K562 (cell line): Measurements from ENCODE around the gene BTBD17. TPM values are rescaled to one million over a fixed set of nuclear protein-coding genes. Genes with fewer than 3 reads are reported as not detected.

ENCODE experiments used
- ATAC-seq: fragments of 200-7000 bp; cut with Tn5 transposase; 3 replicates; pipeline ENCODE4 v1.9.1; 2020; ENCODE audit warnings: moderate library complexity
- BruUV-seq: library from RNA; stranded (reverse); fragments of 400-500 nt; replicated peaks from 2 replicates; lab custom pipeline; 2021; lab: Mats Ljungman, UMichigan
- CTCF ChIA-PET: fragments of 300-600 bp; formaldehyde crosslinking; extraction: SDS; loops from one replicate; lab custom pipeline; 2021; ENCODE audit warnings: low intra/inter-chr PET ratio; lab: Yijun Ruan, JAX
- POLR2A ChIA-PET: fragments of 300-600, 350-650 bp; sonication (Branson Sonifier 250); formaldehyde crosslinking; extraction: SDS; loops from one replicate; lab custom pipeline; 2021; ENCODE audit warnings: antibody characterized with exemption, inconsistent platforms; lab: Yijun Ruan, JAX
- DNase-seq, 4 experiments: peaks; one replicate each; pipeline versions ENCODE4 v3.0.0 to v3.0.0-alpha.2; 2011 to 2018; ENCODE audit warnings: low spot score in 3 of 4, mixed read lengths in 3 of 4; ENCODE audit errors: extremely low read depth in 1 of 4
- FAIRE-seq: peaks from 2 replicates; lab custom pipeline; 2011; peaks lifted over from hg19 to GRCh38; lab: Jason Lieb, UNC
- H2AFZ ChIP-seq: 2 replicates; pipeline ENCODE4 v1.6.0; 2011; ENCODE audit warnings: low read depth, low read length, control low read depth, inconsistent platforms
- H3K27ac ChIP-seq: fragments of 200-600 bp; 3 replicates; pipeline ENCODE4 v1.8.0; 2011; ENCODE audit warnings: low read depth, mild to moderate bottlenecking, control low read depth, inconsistent platforms, low read length, moderate library complexity, mixed read lengths; ENCODE audit errors: extremely low read depth
- H3K27me3 ChIP-seq, 2 experiments: fragments of 300-600 bp in 1 of 2; 2 replicates in 1 of 2; 3 replicates in 1 of 2; pipeline versions ENCODE4 v1.6.0 to v1.8.0; 2011; ENCODE audit warnings: inconsistent platforms in 2 of 2, low read length in 2 of 2, mild to moderate bottlenecking in 1 of 2, mixed read lengths in 1 of 2, moderate library complexity in 1 of 2; ENCODE audit not compliant: control insufficient read depth in 2 of 2, insufficient read depth in 2 of 2
- H3K36me3 ChIP-seq: fragments of 300-600 bp; 3 replicates; pipeline ENCODE4 v1.8.0; 2011; ENCODE audit warnings: mild to moderate bottlenecking, low read length, inconsistent platforms; ENCODE audit not compliant: control insufficient read depth, insufficient read depth
- H3K4me1 ChIP-seq, 2 experiments: fragments of 200-600 bp in 1 of 2; replicated peaks in 1 of 2; 2 replicates in 1 of 2; 3 replicates in 1 of 2; pipeline versions ENCODE4 v1.5.1 to v1.8.0; 2011; ENCODE audit warnings: inconsistent platforms in 2 of 2, low read length in 2 of 2, mild to moderate bottlenecking in 1 of 2, mixed read lengths in 1 of 2, moderate library complexity in 1 of 2; ENCODE audit not compliant: control insufficient read depth in 2 of 2, insufficient read depth in 2 of 2
- H3K4me2 ChIP-seq: 2 replicates; pipeline ENCODE4 v1.6.1; 2011; ENCODE audit warnings: low read length, control low read depth, inconsistent platforms, mixed read lengths; ENCODE audit not compliant: insufficient read depth
- H3K4me3 ChIP-seq: fragments of 200-600 bp; sonication (generic), shearing (Covaris generic); 2 replicates; pipeline ENCODE4 v1.5.1; 2016; ENCODE audit warnings: control low read depth, inconsistent platforms
- H3K79me2 ChIP-seq: fragments of 200-600 bp; 3 replicates; pipeline ENCODE4 v1.8.0; 2011; ENCODE audit warnings: low read length, inconsistent platforms; ENCODE audit not compliant: control insufficient read depth, insufficient read depth
- H3K9ac ChIP-seq, 2 experiments: 2 replicates each; pipeline versions ENCODE4 v1.6.0 to v1.6.1; 2011; ENCODE audit warnings: low read depth in 2 of 2, low read length in 2 of 2, control low read depth in 1 of 2, inconsistent platforms in 1 of 2, mild to moderate bottlenecking in 1 of 2, mixed read lengths in 1 of 2; ENCODE audit not compliant: insufficient read depth in 1 of 2
- H3K9me1 ChIP-seq: one replicate; pipeline ENCODE4 v1.6.0; 2011; ENCODE audit warnings: inconsistent platforms, mild to moderate bottlenecking, low read length, moderate library complexity; ENCODE audit not compliant: control insufficient read depth, insufficient read depth
- H3K9me3 ChIP-seq: replicated peaks from 2 replicates; pipeline ENCODE4 v1.5.1; 2011; ENCODE audit warnings: low read depth, low read length, inconsistent platforms; ENCODE audit not compliant: control insufficient read depth, insufficient read depth
- H4K20me1 ChIP-seq: replicated peaks from 2 replicates; pipeline ENCODE4 v1.6.1; 2011; ENCODE audit warnings: low read length, inconsistent platforms, mixed read lengths; ENCODE audit not compliant: control insufficient read depth, insufficient read depth
- CLOCK ChIP-seq: fragments of 250-450 bp; sonication (Bioruptor Pico); IDR thresholded peaks from 2 replicates; pipeline ENCODE4 v1.4.0; 2020; ENCODE audit warnings: mild to moderate bottlenecking, moderate library complexity, borderline replicate concordance
- FOXA3 ChIP-seq, 2 experiments: fragments of 450-650 bp in 1 of 2; sonication (generic) in 1 of 2; formaldehyde crosslinking; IDR thresholded peaks in 1 of 2; conservative IDR thresholded peaks in 1 of 2; 2 replicates each; pipeline versions ENCODE4 v1.4.0 to v1.8.0; 2020 to 2022; ENCODE audit warnings: mild to moderate bottlenecking in 2 of 2, missing genetic modification reagents in 1 of 2
- HDAC8 ChIP-seq: fragments of 450-650 bp; IDR thresholded peaks from 2 replicates; pipeline ENCODE4 v1.6.1; 2016; ENCODE audit warnings: mild to moderate bottlenecking, missing genetic modification characterization, moderate library complexity, missing compliant biosample characterization
- ILK ChIP-seq: fragments of 450-650 bp; IDR thresholded peaks from 2 replicates; pipeline ENCODE4 v1.6.1; 2016; ENCODE audit warnings: missing genetic modification characterization, low read depth, mild to moderate bottlenecking, missing compliant biosample characterization, moderate library complexity, borderline replicate concordance
- KLF16 ChIP-seq: IDR thresholded peaks from 2 replicates; pipeline ENCODE4 v1.6.1; 2016; ENCODE audit warnings: antibody characterized with exemption
- SMARCB1 ChIP-seq: IDR thresholded peaks from 2 replicates; pipeline ENCODE4 v1.6.1; 2011; ENCODE audit warnings: improper control_type of control experiment, low read depth; ENCODE audit not compliant: insufficient read length
- ZKSCAN8 ChIP-seq: fragments of 200-800 bp; sonication (Bioruptor generic); IDR thresholded peaks from 2 replicates; pipeline ENCODE4 v1.6.1; 2016; ENCODE audit warnings: missing genetic modification characterization, missing compliant biosample characterization
- ZNF609 ChIP-seq: sonication (generic); formaldehyde crosslinking; IDR thresholded peaks from 2 replicates; pipeline ENCODE4 v1.8.1; 2023; ENCODE audit warnings: missing genetic modification reagents, mild to moderate bottlenecking, borderline replicate concordance
- ZNF639 ChIP-seq, 2 experiments: fragments of 200-800 bp in 1 of 2; sonication (Bioruptor generic) in 1 of 2; sonication (generic) in 1 of 2; formaldehyde crosslinking in 1 of 2; IDR thresholded peaks in 1 of 2; conservative IDR thresholded peaks in 1 of 2; 2 replicates each; pipeline versions ENCODE4 v1.5.0 to v1.6.1; 2016 to 2020; ENCODE audit warnings: missing compliant biosample characterization in 1 of 2, missing genetic modification characterization in 1 of 2, missing genetic modification reagents in 1 of 2
- ZNF717 ChIP-seq: fragments of 250-450 bp; sonication (Bioruptor Pico); IDR thresholded peaks from 2 replicates; pipeline ENCODE4 v1.5.0; 2021
- WGBS: fragments of 100-300 bp; shearing (Covaris generic); methylation state at CpG from one replicate; pipeline ENCODE4 v1.1.6; 2016; ENCODE audit warnings: low coverage, mixed read lengths; ENCODE audit not compliant: insufficient coverage; ENCODE audit errors: missing lambda C conversion rate; 5-methylcytosine and 5-hydroxymethylcytosine counted together
- in situ Hi-C: fragments of 300-500 bp; cut with MboI; formaldehyde crosslinking; loops from 4 replicates; pipeline ENCODE4 v1.15.0; 2018; ENCODE audit warnings: inconsistent platforms, mixed read lengths
- intact Hi-C: fragments of 100-400 bp; cut with micrococcal nuclease; formaldehyde crosslinking; loops from 2 replicates; pipeline ENCODE4 v1.14.2; 2022
- polyA plus RNA-seq, 8 experiments: library from polyadenylated mRNA; depleted of rRNA in 4 of 8; stranded (reverse) in 5 of 8; unstranded in 3 of 8; fragments of >200 nt; fragmentation: Nextera tagmentation in 2 of 8; fragmentation: Illumina TruSeq in 1 of 8; extraction: Ambion mirVana in 2 of 8; extraction: Trizol in 1 of 8; gene quantifications; 2 replicates each; pipeline versions ENCODE4 v1.2.1 to v1.2.3, GENCODE V29; 2011 to 2014; ENCODE audit warnings: inconsistent platforms in 1 of 8, missing spikeins in 1 of 8
- total RNA-seq, 7 experiments: library from RNA; depleted of rRNA in 6 of 7; stranded (reverse); fragments of >200 nt in 6 of 7; fragmentation: Illumina TruSeq in 2 of 7; extraction: Trizol in 2 of 7; gene quantifications; 2 replicates each; pipeline versions ENCODE4 v1.2.1 to v1.2.3, GENCODE V29; 2011 to 2021; ENCODE audit warnings: low replicate concordance in 1 of 7

BTBD17 gene
- total and polyA plus RNA-seq, 9 of the 15 experiments (the other 6 are each of a cell fraction or from before 2014, with no cell fraction given), result not detected

- TF ChIP-seq CLOCK, result no peak
Observed at GRCh38 chr17:74337834-74338500, 23.7 kb downstream of the BTBD17 start (continued).

GRCh38 chr17:74336307-74336706 is 25.4 kb downstream of the BTBD17 start:
- Histone ChIP-seq H3K4me3 (no peak overlapping the region), H3K36me3 (no peaks in the 10 kb centered on the region), H3K4me2 (no peak overlapping the region), H3K27ac (no peak overlapping the region), H3K9me3 (no peaks in the 10 kb centered on the region), H2AFZ (no peak overlapping the region), H3K79me2 (no peaks in the 10 kb centered on the region), H4K20me1 (peaks cover 8% of the 10 kb centered on the region), H3K9me1 (no peaks in the 10 kb centered on the region), H3K4me1 (peaks cover 12 to 21% of the 10 kb centered on the region in 2 experiments), H3K9ac (no peak overlapping the region), H3K27me3 (peaks cover 2 to 38% of the 10 kb centered on the region in 2 experiments; a peak in 3 of 5 replicates)
- intact Hi-C loops (no loop called here), in situ Hi-C loops (no loop called here)
- FAIRE-seq (no peak), ATAC-seq (no peak), DNase-seq (no peak)
- WGBS, result 6% methylated on average over 7 of the region's 7 CpGs
- no TSS peak for BruUV-seq
- POLR2A ChIA-PET, result interaction anchor here (0.6 to 0.9 kb wide), 3 partner anchors 123 to 203 kb away, joined by 3 to 4 read pairs (median 3); partner anchors contain the start of gene TTYH2
- CTCF ChIA-PET, result no interaction called here
- TF ChIP-seq ILK (no peak), ZNF639 (CRISPR knock-in tag; conservative IDR thresholded peaks at IDR 0.05 in 1 of 2, IDR thresholded peaks at IDR 0.05 in 1 of 2) (no peak), KLF16 (no peak), HDAC8 (tag) (no peak), ZKSCAN8 (CRISPR knock-in tag) (no peak), SMARCB1 (no peak), ZNF717 (no peak), ZNF609 (no peak), FOXA3 (CRISPR knock-in tag; conservative IDR thresholded peaks at IDR 0.05 in 1 of 2, IDR thresholded peaks at IDR 0.05 in 1 of 2) (no peak)
